B cell (primary cell): ENCODE results near the gene USP7. TPM values are rescaled to one million over a fixed set of nuclear protein-coding genes. Genes with fewer than 3 reads are reported as not detected.
A peak's percentile ranks its signal among the peaks of the same experiment; 100 is the strongest.

Source experiments
- ATAC-seq: fragments of 200-7000 bp; cut with Tn5 transposase; one replicate; pipeline ENCODE4 v1.10.0; 2021; ENCODE audit warnings: low read depth, mild to moderate bottlenecking, moderate number of reproducible peaks, moderate library complexity
- CTCF ChIA-PET: fragments of 350-600 bp; sonication (Branson Sonifier 250); formaldehyde crosslinking; loops from one replicate; lab custom pipeline; 2021; ENCODE audit warnings: antibody characterized with exemption, inconsistent platforms; lab: Charles Lee
- POLR2A ChIA-PET: fragments of 350-600 bp; sonication (Branson Sonifier 250); formaldehyde crosslinking; loops from one replicate; lab custom pipeline; 2021; ENCODE audit warnings: antibody characterized with exemption; lab: Charles Lee
- DNase-seq: peaks from one replicate; pipeline ENCODE4 v3.0.0; 2013
- H2AFZ ChIP-seq: 2 replicates; pipeline ENCODE4 v1.6.1; 2012; ENCODE audit warnings: mild to moderate bottlenecking, low read depth, low read length; ENCODE audit not compliant: insufficient read depth, poor library complexity, severe bottlenecking
- H3K27ac ChIP-seq, 2 donors: 1 replicate in 1 of 2; 2 replicates in 1 of 2; pipeline ENCODE4 v1.5.1; 2012 to 2013; ENCODE audit warnings: low read length in 2 of 2, mild to moderate bottlenecking in 2 of 2, moderate library complexity in 1 of 2
- H3K27me3 ChIP-seq, 4 experiments: fragments of 200-600 bp in 1 of 4; sonication (generic) in 1 of 4; replicated peaks in 1 of 4; 1 replicate in 2 of 4; 2 replicates in 2 of 4; pipeline versions ENCODE4 v1.6.1 to v1.7.0; 2013 to 2016; ENCODE audit warnings: low read length in 3 of 4, mild to moderate bottlenecking in 2 of 4, mixed read lengths in 1 of 4, moderate library complexity in 1 of 4; ENCODE audit not compliant: insufficient read depth in 4 of 4, control insufficient read depth in 3 of 4; ENCODE audit errors: control extremely low read depth in 1 of 4
- H3K36me3 ChIP-seq, 2 experiments: replicated peaks in 1 of 2; 1 replicate in 1 of 2; 2 replicates in 1 of 2; pipeline versions ENCODE4 v1.6.1 to v1.7.1; 2013; ENCODE audit warnings: low read length in 1 of 2; ENCODE audit not compliant: insufficient read depth in 2 of 2, control insufficient read depth in 1 of 2; ENCODE audit errors: control extremely low read depth in 1 of 2, extremely low read depth in 1 of 2
- H3K4me1 ChIP-seq, 2 donors: fragments of 200-600 bp in 1 of 2; sonication (generic) in 1 of 2; 1 replicate in 1 of 2; 2 replicates in 1 of 2; pipeline versions ENCODE4 v1.5.1 to v1.6.1; 2013 to 2017; ENCODE audit warnings: low read length in 2 of 2; ENCODE audit not compliant: control insufficient read depth in 2 of 2, insufficient read depth in 2 of 2
- H3K4me2 ChIP-seq: replicated peaks from 2 replicates; pipeline ENCODE3; 2012; ENCODE audit warnings: mild to moderate bottlenecking, low read depth, low read length; ENCODE audit not compliant: poor library complexity, severe bottlenecking
- H3K4me3 ChIP-seq, 5 experiments: fragments of 200-600 bp in 1 of 5; sonication (generic) in 1 of 5; 1 replicate in 3 of 5; 2 replicates in 2 of 5; pipeline versions ENCODE4 v1.5.1 to v1.7.0; 2011 to 2016; ENCODE audit warnings: low read length in 4 of 5, mild to moderate bottlenecking in 4 of 5, low read depth in 2 of 5, control low read depth in 1 of 5, moderate library complexity in 1 of 5; ENCODE audit not compliant: insufficient read depth in 1 of 5; ENCODE audit errors: control extremely low read depth in 1 of 5, extremely low read depth in 1 of 5
- H3K79me2 ChIP-seq: fragments of 200-600 bp; sonication (generic); one replicate; pipeline ENCODE4 v1.6.0; 2016; ENCODE audit warnings: low read length; ENCODE audit not compliant: control insufficient read depth, insufficient read depth
- H3K9ac ChIP-seq: fragments of 200-600 bp; sonication (generic); 2 replicates; pipeline ENCODE4 v1.6.1; 2017; ENCODE audit warnings: mild to moderate bottlenecking, low read length, moderate library complexity
- H3K9me3 ChIP-seq, 3 donors: one replicate each; pipeline versions ENCODE4 v1.6.1 to v1.7.1; 2013; ENCODE audit warnings: low read length in 2 of 3; ENCODE audit not compliant: control insufficient read depth in 2 of 3, insufficient read depth in 1 of 3; ENCODE audit errors: control extremely low read depth in 1 of 3
- H4K20me1 ChIP-seq: 2 replicates; pipeline ENCODE4 v1.6.0; 2012; ENCODE audit warnings: mild to moderate bottlenecking, low read length; ENCODE audit not compliant: insufficient read depth, control insufficient read depth, poor library complexity, severe bottlenecking
- H3K27ac Mint-ChIP-seq: one replicate; pipeline ENCODE4 v1.8.0; 2021; ENCODE audit warnings: mixed read lengths
- H3K27me3 Mint-ChIP-seq: one replicate; pipeline ENCODE4 v1.8.0; 2021; ENCODE audit warnings: mixed read lengths
- H3K4me1 Mint-ChIP-seq: one replicate; pipeline ENCODE4 v1.8.0; 2021; ENCODE audit warnings: mixed read lengths
- H3K4me3 Mint-ChIP-seq: one replicate; pipeline ENCODE4 v1.8.0; 2021; ENCODE audit warnings: mixed read lengths
- H3K9me3 Mint-ChIP-seq: one replicate; pipeline ENCODE4 v1.8.0; 2022; ENCODE audit warnings: mixed read lengths; ENCODE audit not compliant: insufficient read depth
- CTCF ChIP-seq: fragments of 200-600 bp; IDR thresholded peaks from one replicate; pipeline ENCODE4 v1.8.0; 2022; ENCODE audit warnings: antibody characterized with exemption, mild to moderate bottlenecking
- EZH2 ChIP-seq: IDR thresholded peaks from 2 replicates; pipeline ENCODE4 v1.6.1; 2012; ENCODE audit warnings: borderline replicate concordance, low read depth, mild to moderate bottlenecking, moderate library complexity, low read length; ENCODE audit not compliant: insufficient read depth, poor library complexity, severe bottlenecking
- WGBS: methylation state at CpG from one replicate; pipeline ENCODE4 v1.1.5; 2013; ENCODE audit warnings: missing lambda C conversion rate; ENCODE audit not compliant: insufficient coverage; 5-methylcytosine and 5-hydroxymethylcytosine counted together
- intact Hi-C: fragments of 100-400 bp; cut with micrococcal nuclease; formaldehyde crosslinking; loops from one replicate; pipeline ENCODE4 v1.10.0; 2022
- polyA plus RNA-seq: library from polyadenylated mRNA; depleted of rRNA; stranded (reverse); fragments of >200 nt; gene quantifications from 2 replicates; pipeline ENCODE4 v1.2.3, GENCODE V29; 2012
- total RNA-seq, 2 donors: library from RNA; stranded (reverse); fragments of 120-200 nt in 1 of 2; gene quantifications; 1 replicate in 1 of 2; 2 replicates in 1 of 2; pipeline versions ENCODE4 v1.2.3 to v1.2.4, GENCODE V29; 2013 to 2022

USP7 gene
- total and polyA plus RNA-seq, 2 donors (not counting 1 experiment from before 2014, with no cell fraction given) = 27.4 to 223 TPM

DNA sequence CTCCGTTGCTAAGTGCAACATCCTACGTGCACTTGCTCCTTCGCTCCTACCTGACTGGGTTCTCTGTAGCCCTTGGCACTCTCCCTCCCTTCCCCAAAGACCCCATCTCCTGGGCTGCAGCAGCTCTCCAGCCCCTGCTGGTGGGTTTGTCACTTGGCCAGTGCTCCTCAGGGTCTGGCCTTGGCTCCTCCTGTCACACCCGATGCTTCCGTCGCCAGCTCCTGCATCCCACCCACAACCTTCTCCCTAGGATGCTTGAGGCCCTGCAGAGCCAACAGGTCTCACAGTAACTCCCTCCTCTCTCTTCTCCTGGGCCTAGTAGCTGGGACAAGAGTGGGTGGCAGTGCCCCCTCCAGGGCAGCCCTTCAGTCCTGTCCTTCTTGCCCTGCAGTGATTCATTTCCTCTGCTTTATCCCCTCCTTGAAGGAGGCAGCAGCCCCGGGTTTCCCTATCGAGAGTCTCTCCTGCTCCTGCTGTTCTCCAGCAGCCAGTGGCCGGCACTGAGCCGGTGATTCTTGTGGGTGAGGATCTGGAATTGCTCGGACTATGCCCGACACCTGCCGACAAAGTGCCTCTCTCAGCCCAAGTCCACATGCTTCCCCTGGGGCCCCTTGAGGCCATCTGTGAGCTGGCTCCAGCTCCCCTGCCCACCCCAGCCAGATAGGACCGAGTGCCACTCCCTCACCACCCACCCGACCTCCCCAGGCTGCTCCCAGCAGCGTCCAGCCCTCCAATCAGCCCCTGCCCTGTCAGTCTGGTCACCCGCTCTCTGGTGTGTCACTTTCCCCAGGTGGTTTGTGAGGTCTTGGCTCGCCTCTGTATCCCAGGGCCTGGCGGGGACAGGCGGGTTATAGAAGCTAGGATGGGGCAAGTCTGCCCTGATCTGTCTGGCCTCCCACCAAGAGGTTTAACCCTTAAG is 77.8 kb downstream of the USP7 start:
- Histone ChIP-seq H4K20me1 (peaks cover 35% of the 10 kb centered on the region), H3K27ac (no peak overlapping the region), H3K9ac (no peak overlapping the region), H3K27me3 (peaks cover 0 to 11% (median 5%) of the 10 kb centered on the region in 4 experiments), H3K4me3 (no peak overlapping the region), H3K36me3 (peaks cover 0 to 12% of the 10 kb centered on the region in 2 experiments), H3K9me3 (peaks cover 0 to under 1% (median 0%) of the 10 kb centered on the region in 3 donors), H3K4me1 (peaks cover 5 to 21% of the 10 kb centered on the region in 2 donors), H3K79me2 (peaks cover 3% of the 10 kb centered on the region), H2AFZ (no peak overlapping the region), H3K4me2 (no peak overlapping the region)
- ChIA-PET CTCF (interaction anchor here (1.2 to 1.3 kb wide), 2 partner anchors 9 to 94 kb away, joined by 3 read pairs; no protein-coding TSS in a partner anchor), POLR2A (interaction anchor here (0.7 kb wide), 1 partner anchor 66 kb away, joined by 3 read pairs; no protein-coding TSS in a partner anchor)
- intact Hi-C loops = no loop called here
- TF ChIP-seq EZH2 = no peak
- no peak for TF ChIP-seq CTCF
- H3K27ac Mint-ChIP-seq = peak overlapping the region; percentile 71
- DNase-seq = peak; percentile 39
- H3K4me1 Mint-ChIP-seq = peaks cover 23% of the 10 kb centered on the region
- WGBS = 24% methylated on average over 18 of the region's 20 CpGs
- H3K4me3 Mint-ChIP-seq = no peak overlapping the region
- no peak for ATAC-seq
- peaks cover 12% of the 10 kb centered on the region for H3K27me3 Mint-ChIP-seq
- no peaks in the 10 kb centered on the region for H3K9me3 Mint-ChIP-seq
